GM19467 (cell line): ENCODE results near the gene TADA3.

Experiments used
- ATAC-seq: cut with Tn5 transposase; IDR thresholded peaks from one replicate; pipeline ENCODE4 v1.9.1; 2021; ENCODE audit warnings: mild to moderate bottlenecking, moderate library complexity; ENCODE audit not compliant: unreplicated experiment

TADA3 gene

GRCh38 chr3:9730657-9731205 is 61.5 kb downstream of the TADA3 start:
- peak; percentile 35 for ATAC-seq
